K562 (cell line): Measurements from ENCODE around the gene CLDN5. TPM values are rescaled to one million over a fixed set of nuclear protein-coding genes. Genes with fewer than 3 reads are reported as not detected.

ENCODE experiments used
- ZBTB40 ChIP-seq, 2 experiments: fragments of 450-650 bp in 1 of 2; sonication (generic) in 1 of 2; formaldehyde crosslinking in 1 of 2; IDR thresholded peaks; 2 replicates each; pipeline versions ENCODE4 v1.7.1 to v1.9.0; 2016 to 2022; ENCODE audit warnings: inconsistent platforms in 1 of 2, mild to moderate bottlenecking in 1 of 2, missing genetic modification reagents in 1 of 2
- polyA plus RNA-seq, 8 experiments: library from polyadenylated mRNA; depleted of rRNA in 4 of 8; stranded (reverse) in 5 of 8; unstranded in 3 of 8; fragments of >200 nt; fragmentation: Nextera tagmentation in 2 of 8; fragmentation: Illumina TruSeq in 1 of 8; extraction: Ambion mirVana in 2 of 8; extraction: Trizol in 1 of 8; gene quantifications; 2 replicates each; pipeline versions ENCODE4 v1.2.1 to v1.2.3, GENCODE V29; 2011 to 2014; ENCODE audit warnings: inconsistent platforms in 1 of 8, missing spikeins in 1 of 8
- total RNA-seq, 7 experiments: library from RNA; depleted of rRNA in 6 of 7; stranded (reverse); fragments of >200 nt in 6 of 7; fragmentation: Illumina TruSeq in 2 of 7; extraction: Trizol in 2 of 7; gene quantifications; 2 replicates each; pipeline versions ENCODE4 v1.2.1 to v1.2.3, GENCODE V29; 2011 to 2021; ENCODE audit warnings: low replicate concordance in 1 of 7
- TF ChIP-seq, protein P1 (sequence below): sonication (generic); formaldehyde crosslinking; IDR thresholded peaks from 2 replicates; pipeline ENCODE4 v1.8.1; 2023; ENCODE audit warnings: mild to moderate bottlenecking, missing genetic modification reagents

The CLDN5 gene
- total and polyA plus RNA-seq, 9 of the 15 experiments (the other 6 are each of a cell fraction or from before 2014, with no cell fraction given): 0.20 TPM; not detected in 8

GRCh38 chr22:19517919-19518611 is 6.1 kb downstream of the CLDN5 start (continued):
- TF ChIP-seq ZBTB40 (IDR thresholded peaks at IDR 0.05) (no peak), ZBTB40 (CRISPR knock-in tag; IDR thresholded peaks at IDR 0.05) (peak; percentile 44; the same call in 1 of the 2 replicates)
- TF ChIP-seq, protein P1, sequence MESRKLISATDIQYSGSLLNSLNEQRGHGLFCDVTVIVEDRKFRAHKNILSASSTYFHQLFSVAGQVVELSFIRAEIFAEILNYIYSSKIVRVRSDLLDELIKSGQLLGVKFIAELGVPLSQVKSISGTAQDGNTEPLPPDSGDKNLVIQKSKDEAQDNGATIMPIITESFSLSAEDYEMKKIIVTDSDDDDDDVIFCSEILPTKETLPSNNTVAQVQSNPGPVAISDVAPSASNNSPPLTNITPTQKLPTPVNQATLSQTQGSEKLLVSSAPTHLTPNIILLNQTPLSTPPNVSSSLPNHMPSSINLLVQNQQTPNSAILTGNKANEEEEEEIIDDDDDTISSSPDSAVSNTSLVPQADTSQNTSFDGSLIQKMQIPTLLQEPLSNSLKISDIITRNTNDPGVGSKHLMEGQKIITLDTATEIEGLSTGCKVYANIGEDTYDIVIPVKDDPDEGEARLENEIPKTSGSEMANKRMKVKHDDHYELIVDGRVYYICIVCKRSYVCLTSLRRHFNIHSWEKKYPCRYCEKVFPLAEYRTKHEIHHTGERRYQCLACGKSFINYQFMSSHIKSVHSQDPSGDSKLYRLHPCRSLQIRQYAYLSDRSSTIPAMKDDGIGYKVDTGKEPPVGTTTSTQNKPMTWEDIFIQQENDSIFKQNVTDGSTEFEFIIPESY (CRISPR knock-in tag): no peak
